ENCODE measurements around the gene CCL11.
A peak's percentile ranks its signal among the peaks of the same experiment; 100 is the strongest.

Gene CCL11

DNA sequence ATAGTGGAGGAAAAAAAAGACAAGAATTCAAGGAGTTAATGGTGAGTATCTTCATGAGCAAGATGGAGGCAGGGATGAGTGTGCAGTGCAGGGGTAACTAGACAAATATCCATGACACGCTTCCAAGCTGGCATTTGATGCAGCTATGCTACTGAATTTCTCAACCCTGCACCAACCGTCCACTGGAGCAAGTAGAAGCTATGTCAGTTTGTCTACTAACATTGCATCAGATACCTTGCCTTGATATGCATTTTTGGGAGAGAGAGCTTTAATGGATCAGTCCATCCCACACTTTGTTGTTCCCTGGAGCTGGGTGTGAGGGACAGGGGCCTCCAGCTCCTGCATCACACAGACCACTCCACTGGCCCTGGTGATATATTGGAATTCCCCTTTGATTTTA, 16.4 kb downstream of the CCL11 start:
- Histone ChIP-seq H3K36me3 (no peaks in the 10 kb centered on the region), H3K27ac (no peak overlapping the region), H3K9me3 (no peaks in the 10 kb centered on the region), H3K4me3 (no peak overlapping the region), H3K4me1 (peaks cover 0 to 37% (median 16%) of the 10 kb centered on the region in 4 donors), H3K27me3 (no peaks in the 10 kb centered on the region)
- TF ChIP-seq, protein P1, sequence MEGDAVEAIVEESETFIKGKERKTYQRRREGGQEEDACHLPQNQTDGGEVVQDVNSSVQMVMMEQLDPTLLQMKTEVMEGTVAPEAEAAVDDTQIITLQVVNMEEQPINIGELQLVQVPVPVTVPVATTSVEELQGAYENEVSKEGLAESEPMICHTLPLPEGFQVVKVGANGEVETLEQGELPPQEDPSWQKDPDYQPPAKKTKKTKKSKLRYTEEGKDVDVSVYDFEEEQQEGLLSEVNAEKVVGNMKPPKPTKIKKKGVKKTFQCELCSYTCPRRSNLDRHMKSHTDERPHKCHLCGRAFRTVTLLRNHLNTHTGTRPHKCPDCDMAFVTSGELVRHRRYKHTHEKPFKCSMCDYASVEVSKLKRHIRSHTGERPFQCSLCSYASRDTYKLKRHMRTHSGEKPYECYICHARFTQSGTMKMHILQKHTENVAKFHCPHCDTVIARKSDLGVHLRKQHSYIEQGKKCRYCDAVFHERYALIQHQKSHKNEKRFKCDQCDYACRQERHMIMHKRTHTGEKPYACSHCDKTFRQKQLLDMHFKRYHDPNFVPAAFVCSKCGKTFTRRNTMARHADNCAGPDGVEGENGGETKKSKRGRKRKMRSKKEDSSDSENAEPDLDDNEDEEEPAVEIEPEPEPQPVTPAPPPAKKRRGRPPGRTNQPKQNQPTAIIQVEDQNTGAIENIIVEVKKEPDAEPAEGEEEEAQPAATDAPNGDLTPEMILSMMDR (IDR thresholded peaks at IDR 0.05), result no peak
- intact Hi-C loops (cut with DNase I; ENCODE audit: low total_unique reads), result loop anchor here (5.0 kb wide), 2 partner anchors 55 to 100 kb away; partner anchors contain the start of gene CCL13
- DNase-seq, result no peak

DNA sequence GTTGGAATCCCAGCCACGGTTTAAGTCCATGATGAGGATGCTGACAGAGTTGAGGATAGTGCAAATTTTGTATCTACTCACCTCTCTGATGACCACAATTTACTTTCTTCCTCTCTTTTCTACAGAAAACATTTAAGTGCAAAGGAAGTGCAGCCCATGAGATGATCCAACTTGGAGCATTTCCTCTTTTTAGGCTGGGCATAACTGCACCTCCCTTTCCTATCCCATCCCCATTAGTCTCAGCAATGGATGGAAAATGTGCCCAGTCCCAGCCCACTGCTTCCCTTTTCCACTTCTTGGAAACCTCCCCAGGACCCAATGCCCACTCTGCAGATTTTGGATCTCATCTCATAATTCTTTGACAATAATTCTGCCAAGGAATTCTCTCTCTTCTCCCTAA, 17.1 kb downstream of the CCL11 start:
- H3K36me3 ChIP-seq, result no peaks in the 10 kb centered on the region
- H3K4me1 ChIP-seq, result peaks cover 0 to 44% (median 19%) of the 10 kb centered on the region in 4 donors
- TF ChIP-seq, protein P1 (IDR thresholded peaks at IDR 0.05), result no peak
- no peak for DNase-seq
- H3K4me3 ChIP-seq, result no peak overlapping the region
- H3K27ac ChIP-seq, result no peak overlapping the region
- intact Hi-C loops (cut with DNase I; ENCODE audit: low total_unique reads), result loop anchor here (5.0 kb wide), 2 partner anchors 55 to 100 kb away; partner anchors contain the start of gene CCL13
- H3K27me3 ChIP-seq, result no peaks in the 10 kb centered on the region
- no peaks in the 10 kb centered on the region for H3K9me3 ChIP-seq

DNA sequence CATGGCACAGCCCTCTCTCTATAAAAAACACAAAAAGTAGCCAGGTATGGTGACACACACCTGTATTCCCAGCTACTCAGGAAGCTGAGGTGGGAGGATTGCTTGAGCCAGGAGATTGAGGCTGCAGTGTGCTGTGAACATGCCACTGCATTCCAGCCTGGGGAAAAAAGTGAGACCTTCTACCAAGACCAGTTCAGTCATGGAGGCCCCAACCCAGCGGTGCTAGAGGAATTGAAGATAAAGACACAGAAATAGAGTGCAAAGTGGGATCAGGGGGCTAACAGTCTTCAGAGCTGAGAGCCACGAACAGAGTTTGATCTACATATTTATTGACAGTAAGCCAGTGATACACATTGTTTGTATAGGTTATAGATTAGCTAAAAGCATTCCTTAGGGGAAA, 18.1 kb downstream of the CCL11 start:
- Histone ChIP-seq H3K27ac (no peak overlapping the region), H3K4me1 (peaks cover 0 to 49% (median 20%) of the 10 kb centered on the region in 4 donors), H3K9me3 (no peaks in the 10 kb centered on the region), H3K27me3 (no peaks in the 10 kb centered on the region), H3K4me3 (no peak overlapping the region), H3K36me3 (no peaks in the 10 kb centered on the region)
- TF ChIP-seq, protein P1 (IDR thresholded peaks at IDR 0.05), result no peak
- intact Hi-C loops (cut with DNase I; ENCODE audit: low total_unique reads), result loop anchor here (5.0 kb wide), 2 partner anchors 54 to 101 kb away; partner anchors contain the start of gene CCL13
- DNase-seq, result no peak

DNA sequence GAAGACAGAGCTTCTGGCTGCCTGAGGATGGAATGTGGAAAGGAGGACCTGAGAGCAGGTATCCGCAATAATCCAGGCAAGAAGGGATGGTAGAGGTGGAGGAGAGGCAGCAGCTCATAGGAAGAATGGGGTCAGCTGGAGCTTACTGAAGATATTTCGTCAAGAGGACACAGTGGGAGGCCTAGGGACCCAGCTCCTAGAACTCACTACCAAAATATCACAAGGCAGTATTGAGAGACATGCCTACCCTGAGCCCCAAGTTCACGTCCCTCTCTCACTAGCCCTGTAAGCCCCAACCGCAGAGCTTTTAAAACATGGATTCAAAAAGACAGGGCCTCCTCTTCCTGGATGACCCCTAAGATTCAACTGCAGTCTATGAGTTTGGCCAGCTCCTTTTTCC, 19.5 kb downstream of the CCL11 start:
- Histone ChIP-seq H3K4me3 (no peak overlapping the region), H3K9me3 (no peaks in the 10 kb centered on the region), H3K27me3 (no peaks in the 10 kb centered on the region), H3K4me1 (peaks cover 0 to 41% (median 20%) of the 10 kb centered on the region in 4 donors), H3K36me3 (no peaks in the 10 kb centered on the region), H3K27ac (no peak overlapping the region)
- no peak for DNase-seq
- intact Hi-C loops (cut with DNase I; ENCODE audit: low total_unique reads), result no loop called here
- TF ChIP-seq, protein P1 (IDR thresholded peaks at IDR 0.05), result no peak

DNA sequence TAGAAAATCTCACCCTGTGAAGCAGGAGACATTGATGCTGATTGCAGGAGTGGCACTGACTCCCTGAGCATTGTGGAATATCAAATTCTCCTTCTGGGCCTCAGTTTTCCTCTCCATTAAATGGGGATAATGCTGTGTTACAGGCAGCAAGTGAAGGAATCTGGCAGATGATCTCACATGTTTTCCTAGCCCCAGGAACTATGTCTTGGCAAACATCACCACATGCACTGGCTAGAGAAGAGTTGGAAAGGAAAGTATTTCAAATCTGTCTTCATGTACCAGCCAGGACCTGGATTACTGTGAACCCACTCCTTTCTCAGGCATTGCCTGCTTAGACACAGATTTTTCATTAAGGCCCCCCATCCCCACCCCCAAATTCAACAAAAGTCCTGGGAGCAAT, 20.1 kb downstream of the CCL11 start:
- Histone ChIP-seq H3K27ac (no peak overlapping the region), H3K4me1 (peaks cover 0 to 36% (median 18%) of the 10 kb centered on the region in 4 donors), H3K9me3 (no peaks in the 10 kb centered on the region), H3K36me3 (no peaks in the 10 kb centered on the region), H3K27me3 (no peaks in the 10 kb centered on the region), H3K4me3 (no peak overlapping the region)
- DNase-seq, result no peak
- intact Hi-C loops (cut with DNase I; ENCODE audit: low total_unique reads), result no loop called here
- TF ChIP-seq, protein P1 (IDR thresholded peaks at IDR 0.05), result no peak

DNA sequence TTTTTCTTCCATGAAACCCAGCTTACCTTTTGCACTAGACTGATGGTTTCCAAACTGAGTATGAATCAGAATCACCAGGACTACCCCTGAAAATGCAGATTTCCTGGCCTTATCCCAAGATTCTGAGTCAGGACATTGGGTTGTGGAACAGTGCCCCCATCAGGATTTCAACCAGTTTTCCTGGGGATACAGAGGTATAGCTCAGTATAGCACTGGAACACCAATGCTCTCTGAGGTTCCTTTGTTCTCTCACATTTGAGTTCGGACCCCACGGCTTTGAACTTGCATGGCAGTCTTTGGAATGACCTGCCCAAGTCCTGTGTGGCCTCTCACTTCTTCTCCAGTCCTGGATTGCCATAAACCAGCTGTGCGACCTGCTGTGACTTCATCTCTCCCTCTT, 20.9 kb downstream of the CCL11 start:
- no peak overlapping the region for H3K4me3 ChIP-seq
- no peak for DNase-seq
- H3K27me3 ChIP-seq, result no peaks in the 10 kb centered on the region
- H3K9me3 ChIP-seq, result no peaks in the 10 kb centered on the region
- no peak overlapping the region for H3K27ac ChIP-seq
- peaks cover 0 to 27% (median 15%) of the 10 kb centered on the region in 4 donors for H3K4me1 ChIP-seq
- no peaks in the 10 kb centered on the region for H3K36me3 ChIP-seq
- intact Hi-C loops (cut with DNase I; ENCODE audit: low total_unique reads), result no loop called here
- TF ChIP-seq, protein P1 (IDR thresholded peaks at IDR 0.05), result peak; percentile 43 to 54

Data from tibial artery (tissue), 4 donors.